Left renal cortex interstitium (tissue), 4 donors: ENCODE measurements around the gene PCSK5. TPM values are rescaled to one million over a fixed set of nuclear protein-coding genes. Genes with fewer than 3 reads are reported as not detected.

Experiments used
- DNase-seq, 4 donors: peaks; one replicate each; pipeline ENCODE4 v3.0.0-alpha.2; 2013; ENCODE audit warnings: low read depth in 4 of 4, low spot score in 2 of 4, missing footprints in 1 of 4
- polyA plus RNA-seq, 4 donors: library from polyadenylated mRNA; unstranded; fragments of 120-200 nt; gene quantifications; one replicate each; pipeline ENCODE4 v1.2.1, GENCODE V29; 2013; ENCODE audit not compliant: insufficient read length in 4 of 4

Gene PCSK5
- polyA plus RNA-seq, 4 donors: 11.8 to 21.1 (median 14.7) TPM

DNA sequence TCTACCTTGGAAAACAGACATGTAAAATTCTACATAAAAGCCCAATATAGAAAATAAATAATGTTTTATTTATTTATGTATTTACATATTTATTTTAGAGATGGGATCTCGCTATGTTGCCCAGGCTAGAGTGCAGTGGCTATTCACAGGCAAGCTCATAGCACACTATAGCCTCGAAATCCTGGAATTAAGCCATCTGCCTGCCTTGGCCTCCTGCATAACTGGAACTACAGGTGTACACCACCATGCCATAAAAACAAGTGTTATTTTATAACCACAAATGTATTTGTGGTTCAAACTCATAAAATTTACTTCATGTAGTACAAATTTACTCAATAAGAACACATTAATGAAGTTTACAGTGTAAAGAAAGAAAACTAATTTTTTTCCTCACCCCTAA, 510.7 kb downstream of the PCSK5 start:
- DNase-seq: no peak

DNA sequence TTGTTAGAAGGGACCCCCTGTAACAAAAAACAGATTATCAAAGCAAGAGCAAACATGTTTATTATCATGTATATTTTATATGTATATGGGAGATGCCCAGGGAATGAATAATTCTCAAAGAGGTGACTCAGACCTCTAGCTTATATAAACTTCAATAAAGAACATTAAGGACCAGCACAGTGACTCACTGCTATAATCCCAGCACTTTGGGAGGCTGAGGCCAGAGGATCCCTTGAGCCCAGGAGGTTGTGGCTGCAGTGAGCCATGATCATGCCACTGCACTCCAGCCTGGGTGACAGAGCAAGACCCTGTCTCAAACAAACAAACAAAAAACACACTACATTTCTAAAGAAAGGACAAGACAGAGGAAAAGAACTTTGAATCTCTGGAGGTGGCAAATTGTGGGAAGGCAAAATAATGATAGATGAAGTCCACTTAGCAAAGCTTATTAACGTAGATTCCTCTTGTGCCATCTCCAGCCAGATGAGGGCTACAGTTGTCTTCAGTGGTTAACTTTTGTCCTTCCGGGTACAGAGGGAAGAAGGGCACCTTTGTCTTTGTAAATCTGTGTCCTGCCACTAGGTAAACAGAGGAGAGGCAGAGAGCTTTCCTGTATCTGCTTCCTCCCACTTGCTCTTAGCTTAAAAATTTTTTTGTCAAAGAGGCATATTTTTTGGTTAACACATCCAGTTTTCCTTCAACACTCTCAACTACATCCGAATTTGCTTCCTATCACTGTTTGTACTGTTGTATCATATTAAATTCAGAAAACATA, 511.3 kb downstream of the PCSK5 start:
- DNase-seq: no peak

DNA sequence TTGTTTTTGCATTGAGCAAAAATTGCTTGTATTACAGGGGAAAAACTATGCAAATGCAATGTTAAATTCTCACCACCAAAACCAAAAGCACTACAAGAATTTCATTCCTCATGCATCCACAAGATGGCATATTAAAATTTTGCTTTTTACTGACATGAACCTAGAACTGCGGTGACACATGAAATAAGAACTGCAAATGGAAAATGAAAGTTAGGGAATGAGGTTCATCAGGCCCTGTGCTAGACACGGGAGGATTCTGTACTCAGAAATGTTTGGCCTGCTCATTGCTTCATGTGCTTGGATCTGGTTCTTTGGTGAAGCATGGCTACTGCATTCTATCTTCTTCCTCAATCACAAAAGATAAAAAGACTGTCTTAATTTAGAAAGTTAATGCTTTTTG, 512.9 kb downstream of the PCSK5 start:
- DNase-seq: peak in 1 of 4 donors; percentile 17

DNA sequence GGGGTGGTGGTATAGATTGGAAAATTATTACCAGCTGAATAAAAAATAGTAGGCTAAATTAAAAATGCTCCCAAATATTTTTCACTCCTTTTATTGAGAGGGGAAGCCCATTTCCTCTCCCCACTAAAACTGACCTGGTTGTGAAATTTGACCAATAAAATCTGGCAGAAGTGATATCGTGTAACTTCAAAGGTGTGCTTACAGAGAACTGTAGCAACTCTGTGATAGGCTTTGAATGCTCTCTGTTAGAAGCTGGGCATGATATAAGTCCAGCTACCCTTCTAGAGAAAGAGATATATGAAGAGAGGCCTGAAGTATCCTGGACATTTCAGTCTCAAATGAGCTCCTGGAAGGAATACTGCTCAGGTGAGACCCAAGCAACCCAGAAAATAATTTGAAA, 513.9 kb downstream of the PCSK5 start:
- no peak for DNase-seq

DNA sequence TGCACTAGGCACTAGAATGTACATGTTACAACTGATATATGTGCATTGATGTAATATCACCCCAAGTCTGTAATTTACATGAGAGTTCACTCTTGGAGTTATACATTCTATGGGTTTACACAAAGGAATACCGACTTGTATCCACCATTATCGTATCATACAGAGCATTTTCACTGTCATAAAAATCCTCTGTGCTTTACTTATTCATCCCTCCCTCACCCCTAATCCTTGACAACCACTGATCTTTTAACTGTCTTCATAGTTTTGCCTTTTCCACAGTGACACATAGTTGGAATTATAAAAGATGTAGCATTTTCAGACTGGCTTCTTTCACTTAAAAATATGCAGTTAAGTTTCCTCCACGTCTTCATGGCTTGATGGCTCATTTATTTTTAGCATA, 514.9 kb downstream of the PCSK5 start:
- no peak for DNase-seq

DNA sequence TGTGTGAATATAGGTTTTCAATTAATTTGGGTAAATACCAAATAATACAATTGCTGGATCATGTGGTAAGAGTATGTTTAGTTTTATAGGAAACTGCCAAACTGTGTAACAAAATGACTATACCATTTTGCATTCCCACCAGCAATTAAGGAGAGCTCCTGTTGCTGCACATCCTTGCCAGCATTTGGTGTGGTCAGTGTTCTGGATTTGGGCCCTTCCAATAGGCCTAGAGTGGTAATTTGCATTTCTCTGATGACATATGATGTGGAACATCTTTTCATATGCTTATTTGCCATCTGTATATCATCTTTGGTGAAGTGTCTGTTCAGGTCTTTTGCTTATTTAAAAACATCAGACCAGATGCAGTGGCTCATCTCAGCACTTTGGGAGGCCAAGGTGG, 515.4 kb downstream of the PCSK5 start:
- no peak for DNase-seq
